K562 (cell line): ENCODE results near the gene ANTKMT. TPM values are rescaled to one million over a fixed set of nuclear protein-coding genes. Genes with fewer than 3 reads are reported as not detected.
A peak's percentile ranks its signal among the peaks of the same experiment; 100 is the strongest.

ENCODE experiments used
- ESRRA ChIP-seq: fragments of 450-650 bp; IDR thresholded peaks from 2 replicates; pipeline ENCODE4 v1.6.1; 2014; ENCODE audit warnings: low read depth, mild to moderate bottlenecking, moderate library complexity, borderline replicate concordance
- FOXM1 ChIP-seq, 2 experiments: fragments of 450-650 bp in 1 of 2; sonication (generic) in 1 of 2; formaldehyde crosslinking in 1 of 2; IDR thresholded peaks; 2 replicates each; pipeline versions ENCODE4 v1.6.1 to v1.9.0; 2017 to 2022; ENCODE audit warnings: low read depth in 2 of 2, mild to moderate bottlenecking in 2 of 2, missing genetic modification reagents in 1 of 2, moderate library complexity in 1 of 2
- GATAD2A ChIP-seq: fragments of 450-650 bp; IDR thresholded peaks from 2 replicates; pipeline ENCODE4 v1.6.1; 2017
- HDAC1 ChIP-seq, 2 experiments: fragments of 450-650 bp; IDR thresholded peaks; 2 replicates each; pipeline ENCODE4 v1.6.1; 2016 to 2017; ENCODE audit warnings: inconsistent platforms in 1 of 2, mild to moderate bottlenecking in 1 of 2, moderate library complexity in 1 of 2
- HDAC2 ChIP-seq: fragments of 450-650 bp; IDR thresholded peaks from 2 replicates; pipeline ENCODE4 v1.6.1; 2016; ENCODE audit warnings: mild to moderate bottlenecking
- MEIS2 ChIP-seq: fragments of 450-650 bp; IDR thresholded peaks from 2 replicates; pipeline ENCODE4 v1.6.1; 2014; ENCODE audit warnings: mild to moderate bottlenecking; ENCODE audit not compliant: partially characterized antibody
- MXI1 ChIP-seq: IDR thresholded peaks from 2 replicates; pipeline ENCODE4 v1.6.1; 2011; ENCODE audit warnings: low read depth, mild to moderate bottlenecking, improper control_type of control experiment, low read length
- SAP30 ChIP-seq: fragments of 200-600 bp; sonication (generic); IDR thresholded peaks from 2 replicates; pipeline ENCODE4 v1.6.1; 2012; ENCODE audit warnings: borderline replicate concordance, low read depth, mild to moderate bottlenecking, moderate library complexity, low read length, control low read depth, inconsistent platforms; ENCODE audit not compliant: insufficient read depth, poor library complexity, severe bottlenecking
- SMARCB1 ChIP-seq: IDR thresholded peaks from 2 replicates; pipeline ENCODE4 v1.6.1; 2011; ENCODE audit warnings: improper control_type of control experiment, low read depth; ENCODE audit not compliant: insufficient read length
- TEAD1 ChIP-seq, 2 experiments: fragments of 450-650 bp in 1 of 2; sonication (generic) in 1 of 2; formaldehyde crosslinking; IDR thresholded peaks; 2 replicates each; pipeline versions ENCODE4 v1.4.0 to v1.8.0; 2020 to 2022; ENCODE audit warnings: mild to moderate bottlenecking in 2 of 2, missing genetic modification reagents in 1 of 2
- ZNF518B ChIP-seq: fragments of 250-450 bp; sonication (Bioruptor Pico); IDR thresholded peaks from 2 replicates; pipeline ENCODE4 v1.5.0; 2021; ENCODE audit warnings: mild to moderate bottlenecking, moderate library complexity
- ZNF639 ChIP-seq, 2 experiments: fragments of 200-800 bp in 1 of 2; sonication (Bioruptor generic) in 1 of 2; sonication (generic) in 1 of 2; formaldehyde crosslinking in 1 of 2; IDR thresholded peaks in 1 of 2; conservative IDR thresholded peaks in 1 of 2; 2 replicates each; pipeline versions ENCODE4 v1.5.0 to v1.6.1; 2016 to 2020; ENCODE audit warnings: missing compliant biosample characterization in 1 of 2, missing genetic modification characterization in 1 of 2, missing genetic modification reagents in 1 of 2
- polyA plus RNA-seq, 8 experiments: library from polyadenylated mRNA; depleted of rRNA in 4 of 8; stranded (reverse) in 5 of 8; unstranded in 3 of 8; fragments of >200 nt; fragmentation: Nextera tagmentation in 2 of 8; fragmentation: Illumina TruSeq in 1 of 8; extraction: Ambion mirVana in 2 of 8; extraction: Trizol in 1 of 8; gene quantifications; 2 replicates each; pipeline versions ENCODE4 v1.2.1 to v1.2.3, GENCODE V29; 2011 to 2014; ENCODE audit warnings: inconsistent platforms in 1 of 8, missing spikeins in 1 of 8
- total RNA-seq, 7 experiments: library from RNA; depleted of rRNA in 6 of 7; stranded (reverse); fragments of >200 nt in 6 of 7; fragmentation: Illumina TruSeq in 2 of 7; extraction: Trizol in 2 of 7; gene quantifications; 2 replicates each; pipeline versions ENCODE4 v1.2.1 to v1.2.3, GENCODE V29; 2011 to 2021; ENCODE audit warnings: low replicate concordance in 1 of 7

Gene ANTKMT
- total and polyA plus RNA-seq, 9 of the 15 experiments (the other 6 are each of a cell fraction or from before 2014, with no cell fraction given): 0.58 to 217 (median 19.1) TPM

GRCh38 chr16:727291-727977 is 6.5 kb downstream of the ANTKMT start (continued):
- TF ChIP-seq ZNF639 (CRISPR knock-in tag; conservative IDR thresholded peaks at IDR 0.05 in 1 of 2, IDR thresholded peaks at IDR 0.05 in 1 of 2): no peak
- peak in 1 of 2 experiments; percentile 41; a peak in 2 of 4 replicates for TF ChIP-seq HDAC1 (IDR thresholded peaks at IDR 0.05)
- TF ChIP-seq ZNF518B (CRISPR knock-in tag): no peak
- peak; percentile 16; the same call in 1 of the 2 replicates for TF ChIP-seq MXI1
- TF ChIP-seq HDAC2: 0 out of 2 replicates have a peak, but pooled peaks have one; percentile 42
- TF ChIP-seq FOXM1 (IDR thresholded peaks at IDR 0.05; ENCODE audit: low read depth): no peak
- TF ChIP-seq FOXM1 (CRISPR knock-in tag; IDR thresholded peaks at IDR 0.05; ENCODE audit: low read depth): 0 out of 2 replicates have a peak, but pooled peaks have one; percentile 46
- 0 out of 4 replicates have a peak, but pooled peaks of 1 of the 2 experiments have one; percentile 27 for TF ChIP-seq TEAD1 (CRISPR knock-in tag; IDR thresholded peaks at IDR 0.05)
- TF ChIP-seq MEIS2: no peak
- peak; percentile 62 for TF ChIP-seq SAP30
- TF ChIP-seq SMARCB1: no peak
- peak; percentile 94 for TF ChIP-seq ESRRA
- TF ChIP-seq GATAD2A: 0 out of 2 replicates have a peak, but pooled peaks have one; percentile 16
